Activated T-helper 1 cell treated with Interleukin-2 at 50 U/mL for 16 hours (primary cell): ENCODE data around the gene TGFBR2.

Experiments used
- DNase-seq: peaks from one replicate; pipeline ENCODE4 v3.0.0-alpha.2; 2020; ENCODE audit warnings: low read depth

The TGFBR2 gene

GRCh38 chr3:30692498-30693130 is 86.2 kb downstream of the TGFBR2 start:
- DNase-seq = no peak

DNA sequence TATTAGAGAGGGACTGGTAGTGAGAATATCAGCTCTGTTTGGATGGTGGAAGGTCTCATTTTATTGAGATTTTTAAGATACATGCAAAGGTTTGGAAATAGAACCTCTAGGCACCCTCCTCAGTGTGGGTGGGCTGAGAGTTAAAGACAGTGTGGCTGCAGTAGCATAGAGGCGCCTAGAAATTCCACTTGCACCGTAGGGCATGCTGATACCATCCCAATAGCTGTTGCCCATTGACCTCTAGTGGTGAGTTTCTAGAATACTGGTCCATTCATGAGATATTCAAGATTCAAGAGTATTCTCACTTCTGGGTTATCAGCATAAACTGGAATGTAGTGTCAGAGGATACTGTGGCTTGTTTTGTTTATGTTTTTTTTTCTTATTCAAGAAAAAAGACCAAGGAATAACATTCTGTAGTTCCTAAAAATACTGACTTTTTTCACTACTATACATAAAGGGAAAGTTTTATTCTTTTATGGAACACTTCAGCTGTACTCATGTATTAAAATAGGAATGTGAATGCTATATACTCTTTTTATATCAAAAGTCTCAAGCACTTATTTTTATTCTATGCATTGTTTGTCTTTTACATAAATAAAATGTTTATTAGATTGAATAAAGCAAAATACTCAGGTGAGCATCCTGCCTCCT is 87.2 kb downstream of the TGFBR2 start:
- no peak for DNase-seq

GRCh38 chr3:30694148-30694547 is 87.7 kb downstream of the TGFBR2 start:
- no peak for DNase-seq

DNA sequence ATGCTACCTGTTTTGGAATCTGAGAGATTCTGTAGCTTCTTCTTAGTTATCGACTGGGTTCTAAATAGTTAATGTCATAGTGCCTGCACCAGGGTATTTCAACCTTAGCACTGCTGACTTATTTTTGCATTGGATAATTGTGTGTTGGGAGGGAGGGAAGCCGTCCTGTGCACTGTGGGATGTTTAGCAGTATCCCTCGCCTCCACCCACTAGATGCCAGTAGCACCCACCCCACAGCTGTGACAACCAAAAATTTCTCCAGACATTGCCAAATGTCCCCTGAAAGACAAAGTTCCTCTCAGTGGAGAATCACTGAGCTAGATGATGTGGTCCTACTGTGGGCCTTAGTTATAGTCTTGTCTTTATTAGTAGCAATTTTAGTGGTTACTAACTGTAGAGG is 88.3 kb downstream of the TGFBR2 start:
- DNase-seq = no peak

DNA sequence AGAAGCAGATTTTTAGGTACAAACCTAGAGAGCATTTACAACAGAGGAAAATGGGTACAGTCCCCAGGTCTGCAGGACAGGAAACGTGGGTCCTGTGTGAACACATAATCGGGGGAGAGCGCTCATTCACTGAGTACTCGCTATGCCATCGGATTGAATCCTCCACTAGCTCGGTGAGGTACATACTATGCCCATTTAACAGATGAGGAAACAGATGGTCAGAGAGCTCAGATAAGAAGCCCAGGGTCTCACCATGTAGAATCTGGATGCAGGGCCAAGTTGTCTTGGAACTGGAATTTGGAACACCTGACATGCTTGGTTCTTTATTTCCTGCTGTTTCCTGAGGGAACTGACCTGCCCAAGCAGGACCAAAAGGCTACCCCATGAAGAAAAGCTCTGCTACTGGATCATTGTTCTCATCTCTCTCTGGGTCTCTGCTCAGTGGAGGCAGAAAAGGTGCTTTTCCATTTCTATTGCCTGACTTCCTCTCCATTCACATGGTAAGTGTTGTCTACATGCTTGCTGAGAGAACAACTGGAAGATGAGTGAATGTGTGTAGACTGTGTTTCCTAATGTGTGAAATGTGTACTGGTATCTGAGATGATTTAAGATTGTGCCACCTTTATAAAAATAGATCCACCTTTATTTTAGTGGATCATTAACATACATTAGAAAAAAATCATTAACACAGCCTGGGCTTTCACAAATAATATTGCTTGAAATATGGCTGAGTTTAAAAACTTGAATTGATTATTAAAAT is 89.1 kb downstream of the TGFBR2 start:
- no peak for DNase-seq

- DNase-seq = no peak
These were observed 90.0 kb downstream of the TGFBR2 start for GRCh38 chr3:30696403-30696819.

- no peak for DNase-seq
These were observed 90.5 kb downstream of the TGFBR2 start for GRCh38 chr3:30696896-30697295.

GRCh38 chr3:30698549-30698948 is 92.1 kb downstream of the TGFBR2 start:
- DNase-seq = no peak

DNA sequence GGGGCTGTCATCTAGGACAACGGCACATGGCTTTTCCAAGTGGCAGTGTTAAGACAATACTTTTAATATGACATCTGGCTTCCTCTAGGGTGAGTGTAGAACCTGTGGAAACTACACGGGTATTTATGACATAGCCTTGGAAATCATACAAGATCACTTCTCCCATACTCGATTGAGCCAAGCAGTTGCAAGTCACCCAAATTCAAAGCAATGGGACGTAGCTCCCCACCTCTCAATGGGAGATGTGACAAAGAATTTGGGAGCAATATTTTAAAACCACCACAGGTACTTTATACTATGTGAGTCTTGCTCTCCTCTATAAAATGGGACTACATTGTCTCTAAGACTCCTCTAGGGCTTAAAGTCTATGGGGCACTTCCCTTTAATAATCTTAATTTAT is 93.5 kb downstream of the TGFBR2 start:
- no peak for DNase-seq

DNA sequence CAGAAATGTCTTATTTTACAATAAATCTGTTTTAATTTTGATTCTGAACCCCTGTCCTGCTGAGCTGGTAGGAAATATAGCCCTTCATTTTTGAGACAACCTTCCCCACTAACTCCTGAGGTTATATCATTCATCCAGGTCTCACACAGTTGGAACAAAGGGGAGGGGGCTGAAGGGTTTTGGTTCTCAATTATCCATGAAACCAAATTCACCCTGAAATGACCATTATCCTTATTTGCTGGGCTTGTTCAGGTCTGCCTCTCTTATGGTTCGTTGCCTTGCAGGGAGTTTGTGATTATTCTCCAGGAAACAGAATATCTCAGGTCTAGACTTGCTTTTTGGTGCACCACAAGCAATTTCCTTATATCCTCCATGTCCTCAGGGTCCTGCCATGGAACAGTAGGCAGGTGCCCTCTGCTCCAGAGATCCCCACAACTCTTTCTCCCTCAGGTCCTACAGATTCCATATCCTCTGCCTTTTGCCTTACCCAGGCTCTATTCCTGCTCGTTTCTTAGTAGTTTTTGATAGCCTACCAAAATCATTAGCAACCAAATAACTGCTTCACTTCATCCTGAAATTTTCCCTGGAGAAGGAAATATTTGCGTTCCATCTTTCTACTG is 94.4 kb downstream of the TGFBR2 start:
- DNase-seq = no peak

GRCh38 chr3:30702038-30702827 is 95.8 kb downstream of the TGFBR2 start:
- no peak for DNase-seq

DNA sequence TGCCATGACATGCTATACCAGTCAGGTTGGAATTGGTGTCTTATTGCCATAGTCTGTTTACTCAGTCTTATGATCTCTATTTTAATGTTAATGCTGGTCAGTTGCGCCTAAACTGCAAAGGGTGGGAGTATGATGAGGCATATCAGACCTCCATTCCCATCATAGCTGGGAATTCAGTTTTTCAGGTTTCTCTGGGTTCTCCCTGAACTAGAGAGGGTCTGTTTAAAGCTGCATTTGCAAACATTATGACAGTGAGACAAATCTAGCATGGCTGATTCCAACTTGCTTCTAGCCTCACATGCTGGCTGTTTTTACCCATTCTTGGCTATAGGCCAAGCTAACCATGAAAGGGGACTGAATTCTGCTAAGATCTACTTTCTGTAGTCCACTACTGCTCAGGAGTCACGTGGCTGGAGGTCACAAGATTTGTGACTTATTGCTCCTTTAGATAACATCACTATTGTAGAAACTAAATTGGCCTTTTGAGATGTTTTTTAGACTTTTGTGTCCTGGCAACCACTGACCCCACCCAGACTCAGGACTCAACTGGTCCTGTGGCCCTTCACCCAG is 96.5 kb downstream of the TGFBR2 start:
- DNase-seq = no peak

DNA sequence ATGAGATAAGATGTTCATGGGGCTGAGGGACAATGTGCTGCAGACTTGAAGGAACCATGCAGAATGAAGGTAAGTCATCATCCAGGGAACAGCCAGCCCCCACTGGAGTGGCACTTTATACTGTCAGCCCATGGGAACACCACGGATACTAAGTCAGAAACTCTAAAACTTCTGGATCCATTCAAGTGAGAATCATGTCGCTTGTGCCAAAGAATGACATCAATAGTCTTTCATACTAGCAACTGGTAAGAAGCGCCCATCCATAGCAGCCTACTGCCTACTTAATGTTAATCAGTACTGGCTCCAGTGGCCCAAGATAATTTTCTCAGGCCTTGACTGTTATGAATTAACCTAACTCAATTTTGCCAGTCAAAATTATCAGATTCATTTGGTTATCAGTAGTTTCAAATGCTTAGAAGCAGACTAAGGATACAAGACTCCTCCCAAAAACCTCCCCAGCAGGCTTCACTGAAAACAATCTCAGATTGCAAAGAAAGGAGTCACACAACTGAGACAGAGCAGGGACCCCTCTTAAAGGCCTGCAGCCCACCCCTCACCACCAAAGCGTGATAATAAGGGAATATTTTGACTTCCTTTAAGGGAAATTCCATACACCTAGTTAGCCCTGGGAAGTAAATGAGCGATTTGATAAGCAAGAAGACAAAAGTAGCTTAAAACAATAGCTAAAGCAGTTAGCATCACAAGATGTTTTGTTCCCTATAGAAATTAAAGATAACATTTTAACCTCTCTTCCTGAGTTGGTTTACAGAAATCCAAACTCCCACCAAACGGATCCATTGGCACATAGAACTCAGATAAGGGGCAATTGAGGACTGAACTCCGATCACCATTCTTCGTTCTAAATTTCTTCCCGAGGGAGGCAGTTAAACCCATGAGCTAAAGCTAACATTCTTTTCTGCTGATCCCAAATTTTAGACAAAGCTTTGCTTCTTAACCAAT is 98.8 kb downstream of the TGFBR2 start:
- no peak for DNase-seq

DNA sequence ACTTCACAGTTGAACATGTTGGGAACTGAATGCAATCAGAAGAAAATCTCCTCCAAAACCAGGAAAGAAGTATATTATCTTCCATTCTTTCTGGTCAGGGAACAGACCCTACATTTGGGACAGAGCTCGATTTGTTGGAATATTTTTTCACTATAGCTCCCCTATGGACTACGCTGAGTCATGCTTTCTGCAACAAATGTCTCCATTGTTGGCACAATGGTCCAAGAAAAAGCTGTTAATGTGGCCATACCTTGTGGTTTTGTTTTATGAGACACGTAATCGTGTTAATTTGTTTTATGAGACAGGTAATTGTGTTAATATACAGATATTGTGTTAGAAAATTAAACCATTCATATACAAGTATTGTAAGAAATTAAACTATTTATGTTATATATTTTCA is 101.4 kb downstream of the TGFBR2 start:
- no peak for DNase-seq

DNA sequence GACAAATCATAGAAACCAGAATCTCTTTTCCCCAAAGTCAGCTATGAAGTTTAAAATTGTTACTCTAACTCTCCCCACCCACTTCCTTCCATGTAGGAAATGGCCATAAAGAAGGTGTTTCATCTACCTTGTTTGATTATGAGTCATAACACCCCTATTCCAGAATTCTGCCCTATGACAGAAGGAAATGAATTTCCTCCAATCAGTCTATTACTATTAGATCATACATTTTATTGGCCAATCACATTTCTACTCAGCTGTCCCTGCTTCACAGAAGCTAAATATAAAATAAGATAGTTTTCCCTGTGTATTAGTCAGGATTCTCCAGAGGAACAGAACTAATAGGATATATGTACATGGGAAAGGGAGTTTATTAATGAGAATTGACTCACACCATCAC is 102.1 kb downstream of the TGFBR2 start:
- no peak for DNase-seq

GRCh38 chr3:30710017-30710416 is 103.6 kb downstream of the TGFBR2 start:
- DNase-seq = no peak

- no peak for DNase-seq
These were observed 104.8 kb downstream of the TGFBR2 start for GRCh38 chr3:30711151-30711550.

- no peak for DNase-seq
These were observed 105.5 kb downstream of the TGFBR2 start for GRCh38 chr3:30711867-30712266.

DNA sequence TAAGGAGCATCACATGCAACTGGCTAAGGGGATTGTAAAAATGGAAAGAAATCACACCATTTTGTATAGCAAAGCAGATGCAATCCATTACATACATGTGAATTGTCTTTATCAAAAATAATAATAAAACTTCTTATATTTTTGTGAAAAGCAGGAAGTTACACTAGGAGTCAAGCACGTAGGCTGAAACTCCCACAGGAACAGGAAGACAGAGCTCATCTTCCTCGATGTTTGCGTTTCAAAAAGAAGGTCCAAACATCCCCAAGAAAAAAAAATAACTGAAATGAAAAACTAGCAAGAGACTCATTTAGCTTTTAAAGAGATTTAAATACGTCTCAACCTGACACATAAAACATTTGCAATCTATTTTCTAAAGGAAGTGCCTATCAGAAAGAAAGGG is 106.6 kb downstream of the TGFBR2 start:
- no peak for DNase-seq

DNA sequence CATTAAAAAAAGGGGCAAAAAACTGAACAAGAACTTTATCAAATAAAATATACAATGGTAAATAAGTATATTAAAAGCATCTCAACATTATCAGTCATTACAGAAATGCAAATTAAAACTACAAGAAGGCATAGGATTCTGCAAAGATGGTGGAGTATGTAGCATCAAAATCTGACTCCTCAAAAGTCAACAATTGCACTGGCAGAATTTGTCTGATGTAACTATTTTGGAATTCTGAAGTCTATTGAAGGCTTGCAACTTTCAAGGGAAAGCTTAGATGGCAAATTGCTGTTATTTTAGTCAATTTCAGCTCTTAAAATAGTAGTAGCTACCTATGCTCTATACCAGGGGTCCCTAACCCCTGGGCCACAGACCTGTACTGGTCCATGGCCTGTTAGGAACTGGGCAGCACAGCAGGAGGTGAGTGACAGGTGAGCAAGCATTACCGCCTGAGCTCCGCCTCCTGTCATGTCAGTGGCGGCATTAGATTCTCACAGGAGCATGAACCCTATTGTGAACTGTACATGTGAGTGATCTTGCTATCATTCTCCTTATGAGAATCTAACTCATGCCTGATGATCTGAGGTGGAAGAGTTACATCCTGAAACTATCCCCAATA is 107.6 kb downstream of the TGFBR2 start:
- no peak for DNase-seq
